Uterine smooth muscle cell (primary cell): ENCODE data around the gene TOP2A. TPM values are rescaled to one million over a fixed set of nuclear protein-coding genes. Genes with fewer than 3 reads are reported as not detected.

ENCODE experiments used
- total RNA-seq: library from RNA; depleted of rRNA; stranded (reverse); fragments of >200 nt; gene quantifications from 2 replicates; pipeline ENCODE4 v1.2.3, GENCODE V29; 2014

The TOP2A gene
- total RNA-seq: 74.4 and 224 TPM in 2 replicates

GRCh38 chr17:40417609-40418427 lies at the start of gene TOP2A:
TOP2A (minus strand) TSS chr17:40417896; CDS start chr17:40417791, 105 bp downstream.

GRCh38 chr17:40443196-40443987 lies 25.7 kb upstream of the TOP2A start, which contains the start of gene IGFBP4:
IGFBP4 (plus strand) TSS chr17:40443450; CDS start chr17:40443736, 286 bp downstream.

GRCh38 chr17:40364121-40364861 lies 53.4 kb downstream of the TOP2A start, which contains the start of gene GJD3:
GJD3 (minus strand) TSS chr17:40364737; CDS start chr17:40363815, 922 bp downstream.

Other genes with a start within 250 kb of the TOP2A start
- gene RAPGEFL1, start 240.4 kb downstream of the TOP2A start, total RNA-seq: 1.7 and 2.5 TPM in 2 replicates
- 5.6 and 6.4 TPM in 2 replicates for gene WIPF2, start 198.6 kb downstream of the TOP2A start, total RNA-seq
- 24.0 and 41.8 TPM in 2 replicates for gene CDC6, start 130.0 kb downstream of the TOP2A start, total RNA-seq
- gene RARA, start 108.7 kb downstream of the TOP2A start, total RNA-seq: 4.8 and 5.2 TPM in 2 replicates
- 0.22 and 0.87 TPM in 2 replicates for gene GJD3, start 53.2 kb downstream of the TOP2A start, total RNA-seq
- 182 and 302 TPM in 2 replicates for gene IGFBP4, start 25.6 kb upstream of the TOP2A start, total RNA-seq
- not detected in 2 replicates for gene TNS4, start 83.7 kb upstream of the TOP2A start, total RNA-seq
- gene CCR7, start 147.6 kb upstream of the TOP2A start, total RNA-seq: not detected in 2 replicates
- 69.9 and 86.4 TPM in 2 replicates for gene SMARCE1, start 229.9 kb upstream of the TOP2A start, total RNA-seq
- 0.25 and 1.00 TPM in 2 replicates for gene KRT222, start 247.3 kb upstream of the TOP2A start, total RNA-seq